ENCODE results near the gene ATP6V1D.
"Not testable (repeated sequence)": the region's sequence is repeated elsewhere in the genome, so short reads cannot be mapped to it uniquely, and the experiment has no call there.

Gene ATP6V1D

GRCh38 chr14:67352055-67352454 lies 7.5 kb downstream of the ATP6V1D start:
- no peak for TF ChIP-seq CTCF (conservative IDR thresholded peaks at IDR 0.05)
- no peak overlapping the region for H3K27ac ChIP-seq

- TF ChIP-seq CTCF (conservative IDR thresholded peaks at IDR 0.05), result no peak
- peak overlapping the region; percentile 75 for H3K27ac ChIP-seq
Measured at GRCh38 chr14:67345583-67345982, 14.0 kb downstream of the ATP6V1D start.

GRCh38 chr14:67343601-67344230 lies 15.9 kb downstream of the ATP6V1D start:
- no peak for TF ChIP-seq CTCF (conservative IDR thresholded peaks at IDR 0.05)
- peak overlapping the region; percentile 75 for H3K27ac ChIP-seq

- not testable (repeated sequence) for H3K27ac ChIP-seq
Measured at GRCh38 chr14:67341231-67341630, 18.4 kb downstream of the ATP6V1D start.

- TF ChIP-seq CTCF (conservative IDR thresholded peaks at IDR 0.05), result peak; percentile 56
- H3K27ac ChIP-seq, result no peak overlapping the region
Measured at GRCh38 chr14:67335781-67336180, 23.8 kb downstream of the ATP6V1D start.

- TF ChIP-seq CTCF (conservative IDR thresholded peaks at IDR 0.05), result no peak
- H3K27ac ChIP-seq, result no peak overlapping the region
Measured at GRCh38 chr14:67332468-67332867, 27.1 kb downstream of the ATP6V1D start.

- no peak for TF ChIP-seq CTCF (conservative IDR thresholded peaks at IDR 0.05)
- H3K27ac ChIP-seq, result no peak overlapping the region
Measured at GRCh38 chr14:67331368-67332125, 28.1 kb downstream of the ATP6V1D start.

- not testable (repeated sequence) for H3K27ac ChIP-seq
Measured at GRCh38 chr14:67329666-67330065, 29.9 kb downstream of the ATP6V1D start.
